ENCODE results near the gene PSD.
A peak's percentile ranks its signal among the peaks of the same experiment; 100 is the strongest.

PSD gene

GRCh38 chr10:102420181-102420713 is 1.7 kb upstream of the PSD start:
- H3K79me1 ChIP-seq (replicated peaks; ENCODE audit: low read length, poor library complexity, severe bottlenecking): peaks cover 18% of the 10 kb centered on the region
- H2BK12ac ChIP-seq (ENCODE audit: low read length in 2 of 2): no peak overlapping the region
- DNase-seq: no peak
- H3K4me2 ChIP-seq (ENCODE audit: low read length, poor library complexity, severe bottlenecking): peak overlapping the region; percentile 96
- H3K18ac ChIP-seq (ENCODE audit: low read depth in 1 of 2, low read length in 2 of 2): no peak overlapping the region
- H3K27me3 ChIP-seq (ENCODE audit: control insufficient read depth in 1 of 2, insufficient read depth in 1 of 2, low read length in 2 of 2): peaks cover 35 to 38% of the 10 kb centered on the region in 2 experiments
- no peak overlapping the region for H2BK120ac ChIP-seq (ENCODE audit: low read depth, low read length)
- H3K27ac ChIP-seq (ENCODE audit: low read length, poor library complexity, severe bottlenecking): peak overlapping the region; percentile 97
- 0% methylated on average over 8 of the region's 21 CpGs for WGBS
- peaks cover 22 to 30% of the 10 kb centered on the region in 2 experiments for H3K36me3 ChIP-seq (ENCODE audit: control insufficient read depth in 1 of 2, insufficient read depth in 2 of 2, low read depth in 1 of 2, low read length in 2 of 2)
- H2AK5ac ChIP-seq (ENCODE audit: low read length, severe bottlenecking): no peak overlapping the region
- peaks cover 33% of the 10 kb centered on the region for H3K4me1 ChIP-seq (ENCODE audit: control insufficient read depth, insufficient read depth, low read depth, low read length)
- H2BK5ac ChIP-seq (ENCODE audit: low read depth, low read length, poor library complexity, severe bottlenecking): no peak overlapping the region
- no peak overlapping the region for H2AFZ ChIP-seq (ENCODE audit: low read depth, low read length)
- H4K8ac ChIP-seq (ENCODE audit: low read length): no peak overlapping the region
- H4K91ac ChIP-seq (ENCODE audit: low read length): no peak overlapping the region
- no peak overlapping the region for H3K23ac ChIP-seq (ENCODE audit: low read length in 2 of 2)
- no peaks in the 10 kb centered on the region for H3K9me3 ChIP-seq (ENCODE audit: control insufficient read depth, low read length)
- peak overlapping the region; percentile 73 for H3K9ac ChIP-seq (ENCODE audit: low read length)
- H3K4ac ChIP-seq (ENCODE audit: low read depth in 1 of 2, low read length in 2 of 2): no peak overlapping the region
- no peak overlapping the region for H3K14ac ChIP-seq (ENCODE audit: low read length in 2 of 2)
- H2BK15ac ChIP-seq (ENCODE audit: low read depth, poor library complexity, severe bottlenecking): no peak overlapping the region
- H3K4me3 ChIP-seq (ENCODE audit: insufficient read depth in 1 of 2, low read depth in 1 of 2, low read length in 2 of 2): peak overlapping the region; percentile 85 to 94

DNA sequence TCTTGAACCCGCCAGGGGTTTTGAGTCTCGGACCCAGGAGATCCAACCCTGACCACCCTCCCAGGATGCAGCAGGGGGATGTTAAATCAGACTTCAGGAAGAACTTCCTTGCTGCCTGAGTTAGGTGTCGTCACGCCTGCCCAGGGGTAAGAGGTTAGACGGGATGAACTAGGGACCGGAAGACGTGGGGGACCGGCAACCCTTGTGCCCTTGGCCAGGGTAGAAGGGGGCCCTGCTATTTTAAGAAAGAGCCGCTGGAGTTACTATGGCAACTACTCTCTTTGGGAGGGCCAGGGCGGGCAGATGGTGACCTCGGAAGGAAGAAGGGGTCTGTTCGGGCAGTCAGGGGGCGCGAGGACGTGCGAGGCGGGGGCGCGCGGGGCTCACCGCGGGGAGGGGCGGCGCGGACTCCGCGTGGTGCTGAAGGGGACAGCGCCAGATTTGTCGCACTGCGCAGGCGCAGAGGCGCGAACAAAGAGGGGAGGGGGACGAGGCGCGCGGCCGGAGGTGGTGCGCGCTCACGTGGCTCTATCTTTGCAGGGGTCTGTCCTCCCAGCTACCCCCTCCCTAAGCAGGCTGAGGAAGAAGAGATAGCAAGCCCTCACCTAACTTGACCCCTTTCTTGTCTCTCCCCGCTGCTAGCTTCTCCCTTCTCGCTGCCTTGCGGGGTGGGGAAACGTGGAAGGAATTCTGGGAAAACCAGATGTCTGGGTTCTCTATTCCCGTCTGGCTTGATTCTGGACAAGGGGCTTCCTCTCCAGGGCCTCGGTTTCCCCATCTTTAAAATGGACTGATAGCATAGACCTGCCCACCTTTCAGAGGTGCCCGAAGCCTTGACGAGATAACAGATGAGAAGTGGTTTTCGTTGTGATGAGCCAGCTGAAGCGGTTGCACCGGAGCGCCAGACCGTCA is 940 bp upstream of the PSD start:
- Histone ChIP-seq H3K4ac (ENCODE audit: low read depth in 1 of 2, low read length in 2 of 2) (no peak overlapping the region), H3K23ac (ENCODE audit: low read length in 2 of 2) (no peak overlapping the region), H2BK120ac (ENCODE audit: low read depth, low read length) (no peak overlapping the region), H3K18ac (ENCODE audit: low read depth in 1 of 2, low read length in 2 of 2) (no peak overlapping the region), H2AFZ (ENCODE audit: low read depth, low read length) (no peak overlapping the region), H3K9ac (ENCODE audit: low read length) (no peak overlapping the region), H3K27me3 (ENCODE audit: control insufficient read depth in 1 of 2, insufficient read depth in 1 of 2, low read length in 2 of 2) (peaks cover 41 to 45% of the 10 kb centered on the region in 2 experiments), H3K14ac (ENCODE audit: low read length in 2 of 2) (no peak overlapping the region), H3K36me3 (ENCODE audit: control insufficient read depth in 1 of 2, insufficient read depth in 2 of 2, low read depth in 1 of 2, low read length in 2 of 2) (peaks cover 17 to 24% of the 10 kb centered on the region in 2 experiments), H2AK5ac (ENCODE audit: low read length, severe bottlenecking) (no peak overlapping the region), H3K4me3 (ENCODE audit: insufficient read depth in 1 of 2, low read depth in 1 of 2, low read length in 2 of 2) (peak overlapping the region; percentile 47 to 94), H3K27ac (ENCODE audit: low read length, poor library complexity, severe bottlenecking) (no peak overlapping the region), H2BK5ac (ENCODE audit: low read depth, low read length, poor library complexity, severe bottlenecking) (no peak overlapping the region), H2BK15ac (ENCODE audit: low read depth, poor library complexity, severe bottlenecking) (no peak overlapping the region), H3K79me1 (replicated peaks; ENCODE audit: low read length, poor library complexity, severe bottlenecking) (peaks cover 14% of the 10 kb centered on the region), H3K4me1 (ENCODE audit: control insufficient read depth, insufficient read depth, low read depth, low read length) (peaks cover 33% of the 10 kb centered on the region), H3K4me2 (ENCODE audit: low read length, poor library complexity, severe bottlenecking) (peak overlapping the region; percentile 96), H3K9me3 (ENCODE audit: control insufficient read depth, low read length) (no peaks in the 10 kb centered on the region), H2BK12ac (ENCODE audit: low read length in 2 of 2) (no peak overlapping the region), H4K8ac (ENCODE audit: low read length) (no peak overlapping the region), H4K91ac (ENCODE audit: low read length) (no peak overlapping the region)
- 3% methylated on average over 32 of the region's 54 CpGs for WGBS
- DNase-seq: peak; percentile 29

DNA sequence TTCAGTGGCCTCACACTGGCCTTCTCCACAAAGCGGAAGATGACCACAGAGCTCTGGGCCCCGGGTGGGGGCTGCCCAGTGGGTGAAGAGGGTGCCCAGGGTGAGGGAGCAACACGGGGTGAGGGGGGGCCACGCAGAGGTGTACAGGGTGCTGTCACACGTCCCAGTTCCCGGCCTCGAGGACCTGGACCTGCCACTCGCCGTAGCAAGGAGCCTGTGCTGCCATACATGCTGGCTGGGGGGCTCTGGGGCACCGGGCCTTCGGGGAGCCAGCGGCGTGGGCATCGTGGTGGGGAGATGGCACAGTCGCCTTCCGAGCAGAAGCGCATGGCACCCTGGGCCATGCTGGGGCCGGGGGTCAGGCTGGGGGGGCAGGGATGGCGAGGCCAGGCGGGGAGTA is 1.9 kb downstream of the PSD start:
- H3K4me3 ChIP-seq (ENCODE audit: insufficient read depth in 1 of 2, low read depth in 1 of 2, low read length in 2 of 2): no peak overlapping the region
- no peak overlapping the region for H4K91ac ChIP-seq (ENCODE audit: low read length)
- no peak overlapping the region for H4K8ac ChIP-seq (ENCODE audit: low read length)
- H3K4me1 ChIP-seq (ENCODE audit: control insufficient read depth, insufficient read depth, low read depth, low read length): peaks cover 20% of the 10 kb centered on the region
- peak overlapping the region; percentile 18 for H2BK15ac ChIP-seq (ENCODE audit: low read depth, poor library complexity, severe bottlenecking)
- no peak overlapping the region for H2AK5ac ChIP-seq (ENCODE audit: low read length, severe bottlenecking)
- no peak overlapping the region for H3K4me2 ChIP-seq (ENCODE audit: low read length, poor library complexity, severe bottlenecking)
- H2AFZ ChIP-seq (ENCODE audit: low read depth, low read length): no peak overlapping the region
- H2BK120ac ChIP-seq (ENCODE audit: low read depth, low read length): no peak overlapping the region
- no peak overlapping the region for H3K14ac ChIP-seq (ENCODE audit: low read length in 2 of 2)
- H3K23ac ChIP-seq (ENCODE audit: low read length in 2 of 2): no peak overlapping the region
- H2BK12ac ChIP-seq (ENCODE audit: low read length in 2 of 2): no peak overlapping the region
- no peak overlapping the region for H3K9ac ChIP-seq (ENCODE audit: low read length)
- no peak overlapping the region for H3K27ac ChIP-seq (ENCODE audit: low read length, poor library complexity, severe bottlenecking)
- H2BK5ac ChIP-seq (ENCODE audit: low read depth, low read length, poor library complexity, severe bottlenecking): no peak overlapping the region
- peaks cover 70 to 73% of the 10 kb centered on the region in 2 experiments for H3K27me3 ChIP-seq (ENCODE audit: control insufficient read depth in 1 of 2, insufficient read depth in 1 of 2, low read length in 2 of 2)
- peaks cover 4% of the 10 kb centered on the region for H3K79me1 ChIP-seq (replicated peaks; ENCODE audit: low read length, poor library complexity, severe bottlenecking)
- H3K36me3 ChIP-seq (ENCODE audit: control insufficient read depth in 1 of 2, insufficient read depth in 2 of 2, low read depth in 1 of 2, low read length in 2 of 2): no peaks in the 10 kb centered on the region
- H3K4ac ChIP-seq (ENCODE audit: low read depth in 1 of 2, low read length in 2 of 2): no peak overlapping the region
- DNase-seq: no peak
- WGBS: 86% methylated on average over 20 of the region's 20 CpGs
- no peak overlapping the region for H3K18ac ChIP-seq (ENCODE audit: low read depth in 1 of 2, low read length in 2 of 2)
- H3K9me3 ChIP-seq (ENCODE audit: control insufficient read depth, low read length): no peaks in the 10 kb centered on the region

DNA sequence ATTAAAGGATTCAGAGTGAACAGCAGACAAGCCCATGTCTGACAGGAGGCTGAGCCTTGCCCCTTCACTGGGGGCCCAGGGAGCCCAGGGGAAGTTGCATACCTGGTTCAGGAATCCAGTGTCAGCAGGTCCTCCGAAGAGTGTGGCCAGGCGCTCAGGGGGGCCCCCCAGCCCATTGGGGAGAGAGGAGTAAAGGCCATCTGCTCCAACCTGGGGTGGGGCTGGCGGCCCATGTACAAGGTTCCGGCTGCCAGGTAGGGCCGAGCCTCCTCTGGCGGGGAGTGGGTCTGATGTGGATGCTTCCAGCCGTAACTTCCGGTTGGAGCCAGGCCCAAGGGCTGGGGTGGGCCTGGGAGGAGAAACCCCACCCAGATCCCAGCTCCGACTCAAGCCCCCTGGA is 2.3 kb downstream of the PSD start:
- Histone ChIP-seq H3K23ac (ENCODE audit: low read length in 2 of 2) (no peak overlapping the region), H3K9ac (ENCODE audit: low read length) (no peak overlapping the region), H3K4me2 (ENCODE audit: low read length, poor library complexity, severe bottlenecking) (no peak overlapping the region), H3K14ac (ENCODE audit: low read length in 2 of 2) (no peak overlapping the region), H3K4me3 (ENCODE audit: insufficient read depth in 1 of 2, low read depth in 1 of 2, low read length in 2 of 2) (no peak overlapping the region), H2BK12ac (ENCODE audit: low read length in 2 of 2) (no peak overlapping the region), H3K36me3 (ENCODE audit: control insufficient read depth in 1 of 2, insufficient read depth in 2 of 2, low read depth in 1 of 2, low read length in 2 of 2) (no peaks in the 10 kb centered on the region), H4K8ac (ENCODE audit: low read length) (no peak overlapping the region), H2BK120ac (ENCODE audit: low read depth, low read length) (no peak overlapping the region), H3K18ac (ENCODE audit: low read depth in 1 of 2, low read length in 2 of 2) (no peak overlapping the region), H2BK15ac (ENCODE audit: low read depth, poor library complexity, severe bottlenecking) (peak overlapping the region; percentile 18), H2AFZ (ENCODE audit: low read depth, low read length) (no peak overlapping the region), H3K9me3 (ENCODE audit: control insufficient read depth, low read length) (no peaks in the 10 kb centered on the region), H2AK5ac (ENCODE audit: low read length, severe bottlenecking) (no peak overlapping the region), H3K27ac (ENCODE audit: low read length, poor library complexity, severe bottlenecking) (no peak overlapping the region), H3K27me3 (ENCODE audit: control insufficient read depth in 1 of 2, insufficient read depth in 1 of 2, low read length in 2 of 2) (peaks cover 74 to 77% of the 10 kb centered on the region in 2 experiments), H4K91ac (ENCODE audit: low read length) (no peak overlapping the region), H3K79me1 (replicated peaks; ENCODE audit: low read length, poor library complexity, severe bottlenecking) (no peaks in the 10 kb centered on the region), H3K4ac (ENCODE audit: low read depth in 1 of 2, low read length in 2 of 2) (no peak overlapping the region), H3K4me1 (ENCODE audit: control insufficient read depth, insufficient read depth, low read depth, low read length) (peaks cover 20% of the 10 kb centered on the region), H2BK5ac (ENCODE audit: low read depth, low read length, poor library complexity, severe bottlenecking) (no peak overlapping the region)
- DNase-seq: no peak
- WGBS: 77% methylated on average over 6 of the region's 9 CpGs

Measured in mesenchymal stem cell (in vitro differentiated cells and primary cell).